HCT116 (cell line): Measurements from ENCODE around the gene PPP1R1A.

Source experiments
- CEBPB ChIP-seq: IDR thresholded peaks from 2 replicates; pipeline ENCODE4 v1.6.1; 2012; ENCODE audit warnings: low read depth
- CTCF ChIP-seq, 3 experiments: fragments of 200-600 bp in 1 of 3; sonication (generic) in 1 of 3; IDR thresholded peaks in 2 of 3; conservative IDR thresholded peaks in 1 of 3; 2 replicates each; pipeline ENCODE4 v1.5.1; 2012 to 2017; ENCODE audit warnings: low read depth in 2 of 3, low read length in 2 of 3, antibody characterized with exemption in 1 of 3, borderline replicate concordance in 1 of 3, control low read depth in 1 of 3, mild to moderate bottlenecking in 1 of 3, mixed read lengths in 1 of 3, mixed run types in 1 of 3, moderate library complexity in 1 of 3; ENCODE audit not compliant: insufficient read depth in 1 of 3
- ELF1 ChIP-seq: IDR thresholded peaks from 2 replicates; pipeline ENCODE4 v1.6.1; 2012; ENCODE audit warnings: low read depth, borderline replicate concordance
- EZH2phosphoT487 ChIP-seq: fragments of 200-600 bp; IDR thresholded peaks from 2 replicates; pipeline ENCODE4 v1.6.1; 2018; ENCODE audit warnings: antibody characterized with exemption, borderline replicate concordance
- POLR2AphosphoS5 ChIP-seq: IDR thresholded peaks from 2 replicates; pipeline ENCODE4 v1.6.1; 2011; ENCODE audit warnings: mild to moderate bottlenecking, low read depth, low read length, moderate library complexity
- ZNF274 ChIP-seq: fragments of 200-500 bp; sonication (Bioruptor generic); IDR thresholded peaks from 2 replicates; pipeline ENCODE4 v1.6.1; 2014; ENCODE audit warnings: mild to moderate bottlenecking, low read depth, low read length, inconsistent platforms
- TF ChIP-seq, protein P1 (sequence below): IDR thresholded peaks from 2 replicates; pipeline ENCODE4 v1.6.1; 2012

DNA sequence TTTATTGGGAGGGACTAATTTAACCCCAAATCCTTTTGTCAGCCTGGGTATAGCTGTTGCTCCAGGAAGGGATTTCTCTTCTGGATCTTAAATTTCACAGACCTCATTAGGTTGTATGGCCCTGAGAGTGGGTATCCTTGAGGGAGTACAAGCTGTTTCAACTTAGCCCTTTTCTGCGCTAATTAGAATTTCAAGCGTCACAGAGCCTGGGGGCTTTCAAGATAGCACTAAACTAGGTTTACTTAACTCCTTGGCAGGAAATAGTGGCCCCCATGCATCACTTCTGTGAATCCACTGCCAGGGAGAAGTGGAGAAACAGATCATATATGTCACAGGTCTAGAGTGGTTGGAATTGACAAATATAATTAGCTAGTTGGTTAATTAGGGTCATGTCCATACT is 44.9 kb downstream of the PPP1R1A start:
- TF ChIP-seq CEBPB = no peak
- TF ChIP-seq ZNF274 = no peak
- no peak for TF ChIP-seq POLR2AphosphoS5
- TF ChIP-seq CTCF (IDR thresholded peaks at IDR 0.05 in 2 of 3, conservative IDR thresholded peaks at IDR 0.05 in 1 of 3; ENCODE audit: borderline replicate concordance in 1 of 3, insufficient read depth in 1 of 3, low read depth in 2 of 3, low read length in 2 of 3) = no peak
- no peak for TF ChIP-seq ELF1
- TF ChIP-seq, protein P1, sequence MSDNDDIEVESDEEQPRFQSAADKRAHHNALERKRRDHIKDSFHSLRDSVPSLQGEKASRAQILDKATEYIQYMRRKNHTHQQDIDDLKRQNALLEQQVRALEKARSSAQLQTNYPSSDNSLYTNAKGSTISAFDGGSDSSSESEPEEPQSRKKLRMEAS = no peak
- TF ChIP-seq EZH2phosphoT487 = no peak
